CD8-positive, alpha-beta memory T cell (primary cell): ENCODE measurements around the gene LYSMD1. TPM values are rescaled to one million over a fixed set of nuclear protein-coding genes. Genes with fewer than 3 reads are reported as not detected.

Experiments used
- CTCF ChIA-PET: fragments of 350-600 bp; sonication (Branson Sonifier 250); formaldehyde crosslinking; loops from one replicate; lab custom pipeline; 2021; ENCODE audit warnings: antibody characterized with exemption; lab: Charles Lee
- POLR2A ChIA-PET: fragments of 350-600 bp; sonication (Branson Sonifier 250); formaldehyde crosslinking; loops from one replicate; lab custom pipeline; 2021; ENCODE audit warnings: antibody characterized with exemption; lab: Charles Lee
- DNase-seq, 5 donors: peaks; one replicate each; pipeline versions ENCODE4 v3.0.0 to v3.0.0-alpha.2; 2020 to 2022; ENCODE audit warnings: mixed read lengths in 1 of 5
- H3K27ac ChIP-seq: one replicate; pipeline ENCODE4 v1.7.0; 2013; ENCODE audit warnings: low read depth, mild to moderate bottlenecking, low read length, moderate library complexity
- H3K27me3 ChIP-seq: 2 replicates; pipeline ENCODE4 v1.7.0; 2013; ENCODE audit warnings: low read length, mild to moderate bottlenecking; ENCODE audit not compliant: insufficient read depth, poor library complexity, severe bottlenecking
- H3K36me3 ChIP-seq: 2 replicates; pipeline ENCODE4 v1.7.0; 2013; ENCODE audit warnings: mild to moderate bottlenecking, low read length, moderate library complexity; ENCODE audit not compliant: insufficient read depth
- H3K4me1 ChIP-seq: 2 replicates; pipeline ENCODE4 v1.7.0; 2013; ENCODE audit warnings: mild to moderate bottlenecking, low read length, moderate library complexity; ENCODE audit not compliant: insufficient read depth
- H3K4me3 ChIP-seq: 2 replicates; pipeline ENCODE4 v1.7.0; 2013; ENCODE audit warnings: mild to moderate bottlenecking, low read length
- H3K9me3 ChIP-seq: 2 replicates; pipeline ENCODE4 v1.7.0; 2013; ENCODE audit warnings: mild to moderate bottlenecking, low read length
- H3K27ac Mint-ChIP-seq, 8 donors: one replicate each; pipeline ENCODE4 v1.8.0; 2020 to 2021; ENCODE audit warnings: mixed read lengths in 8 of 8, mild to moderate bottlenecking in 6 of 8, inconsistent platforms in 3 of 8, moderate library complexity in 3 of 8
- H3K27me3 Mint-ChIP-seq, 2 donors: one replicate each; pipeline ENCODE4 v1.8.0; 2020 to 2021; ENCODE audit warnings: mixed read lengths in 2 of 2, mild to moderate bottlenecking in 1 of 2, moderate library complexity in 1 of 2
- H3K36me3 Mint-ChIP-seq, 3 donors: one replicate each; pipeline ENCODE4 v1.8.0; 2020 to 2021; ENCODE audit warnings: mixed read lengths in 3 of 3, inconsistent platforms in 1 of 3, mild to moderate bottlenecking in 1 of 3
- H3K4me1 Mint-ChIP-seq, 3 donors: one replicate each; pipeline ENCODE4 v1.8.0; 2020 to 2021; ENCODE audit warnings: mixed read lengths in 3 of 3, inconsistent platforms in 1 of 3, mild to moderate bottlenecking in 1 of 3
- H3K4me3 Mint-ChIP-seq, 7 donors: one replicate each; pipeline ENCODE4 v1.8.0; 2020 to 2021; ENCODE audit warnings: mixed read lengths in 7 of 7, mild to moderate bottlenecking in 6 of 7, moderate library complexity in 4 of 7, inconsistent platforms in 2 of 7
- H3K9me3 Mint-ChIP-seq, 5 donors: one replicate each; pipeline ENCODE4 v1.8.0; 2020 to 2022; ENCODE audit warnings: mixed read lengths in 5 of 5, mild to moderate bottlenecking in 3 of 5, moderate library complexity in 2 of 5, inconsistent platforms in 1 of 5
- polyA plus RNA-seq: library from polyadenylated mRNA; unstranded; fragments of 300-500 nt; fragmentation: Illumina TruSeq; gene quantifications from one replicate; pipeline ENCODE4 v1.2.3, GENCODE V29; 2021
- total RNA-seq, 2 experiments: library from RNA; stranded (reverse); gene quantifications; one replicate each; pipeline ENCODE4 v1.2.3, GENCODE V29; 2021

LYSMD1 gene
- total and polyA plus RNA-seq, 3 experiments from 2014 or later = 0.54 to 5.5 (median 4.6) TPM

DNA sequence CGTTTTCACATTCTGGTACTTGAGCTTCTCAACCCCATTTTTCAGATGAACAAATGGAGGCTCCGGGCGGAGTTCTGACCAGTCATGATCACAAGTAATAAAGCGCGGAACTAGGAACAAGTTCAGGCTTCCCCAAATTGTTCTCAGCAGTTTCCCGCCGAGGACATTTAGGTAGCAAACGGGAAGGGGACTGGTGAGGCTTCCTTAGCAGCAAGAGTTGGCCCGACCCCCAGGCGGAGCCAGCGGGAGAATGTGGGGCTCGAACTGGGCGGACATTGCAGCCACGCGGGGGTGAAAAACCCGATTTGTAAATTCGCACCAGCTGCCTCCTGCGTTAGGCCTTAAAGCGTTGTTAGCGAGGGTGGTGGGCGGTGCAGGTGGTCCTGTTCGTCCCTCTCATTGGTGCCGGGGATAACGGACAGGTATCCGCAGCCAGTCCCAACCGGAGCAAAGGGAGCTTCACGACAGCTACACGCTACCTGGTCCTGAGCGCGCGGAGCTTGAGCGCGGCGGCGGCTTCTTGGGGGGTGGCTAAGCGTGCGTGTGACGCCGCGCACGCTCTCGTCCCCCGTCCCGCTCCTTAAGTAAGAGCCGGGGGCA lies 34.6 kb downstream of the LYSMD1 start:
- Mint-ChIP-seq H3K27me3 (peaks cover 8 to 13% of the 10 kb centered on the region in 2 donors), H3K4me1 (peaks cover 9 to 12% (median 11%) of the 10 kb centered on the region in 3 donors), H3K36me3 (peaks cover 0 to 2% (median 2%) of the 10 kb centered on the region in 3 donors), H3K27ac (peak overlapping the region in 2 of 8 donors; percentile 42 to 46), H3K4me3 (peak overlapping the region; percentile 18 to 82 (median 67)), H3K9me3 (no peaks in the 10 kb centered on the region)
- H3K36me3 ChIP-seq = no peaks in the 10 kb centered on the region
- ChIA-PET POLR2A (interaction anchor here (0.9 to 1.2 kb wide), 3 partner anchors 26 to 71 kb away, joined by 3 to 7 read pairs (median 3); partner anchors contain the start of genes CDC42SE1, GABPB2, MLLT11 and TNFAIP8L2), CTCF (interaction anchor here (1.2 to 1.5 kb wide), 3 partner anchors 10 to 32 kb away, joined by 3 to 8 read pairs (median 5); partner anchors contain the start of gene TNFAIP8L2)
- H3K4me3 ChIP-seq = peak overlapping the region; percentile 55
- peaks cover 11% of the 10 kb centered on the region for H3K4me1 ChIP-seq
- no peaks in the 10 kb centered on the region for H3K9me3 ChIP-seq
- H3K27ac ChIP-seq = no peak overlapping the region
- H3K27me3 ChIP-seq = no peaks in the 10 kb centered on the region
- DNase-seq = peak; percentile 33 to 89 (median 61)

- POLR2A ChIA-PET = interaction anchor here (0.6 kb wide), 1 partner anchor 13 kb away, joined by 3 read pairs; no protein-coding TSS in a partner anchor
- Histone ChIP-seq H3K4me1 (peaks cover 11% of the 10 kb centered on the region), H3K9me3 (no peaks in the 10 kb centered on the region), H3K27ac (no peak overlapping the region), H3K36me3 (no peaks in the 10 kb centered on the region), H3K4me3 (no peak overlapping the region), H3K27me3 (no peaks in the 10 kb centered on the region)
- no peak for DNase-seq
- Mint-ChIP-seq H3K4me1 (peaks cover 11 to 21% (median 18%) of the 10 kb centered on the region in 3 donors), H3K27me3 (peaks cover 6 to 13% of the 10 kb centered on the region in 2 donors), H3K36me3 (peaks cover 0 to 12% (median 2%) of the 10 kb centered on the region in 3 donors), H3K9me3 (no peaks in the 10 kb centered on the region), H3K4me3 (no peak overlapping the region), H3K27ac (no peak overlapping the region)
- CTCF ChIA-PET = interaction anchor here (1.2 kb wide), 1 partner anchor 29 kb away, joined by 5 read pairs; no protein-coding TSS in a partner anchor
Observed at GRCh38 chr1:151128800-151129199, 36.9 kb downstream of the LYSMD1 start.

DNA sequence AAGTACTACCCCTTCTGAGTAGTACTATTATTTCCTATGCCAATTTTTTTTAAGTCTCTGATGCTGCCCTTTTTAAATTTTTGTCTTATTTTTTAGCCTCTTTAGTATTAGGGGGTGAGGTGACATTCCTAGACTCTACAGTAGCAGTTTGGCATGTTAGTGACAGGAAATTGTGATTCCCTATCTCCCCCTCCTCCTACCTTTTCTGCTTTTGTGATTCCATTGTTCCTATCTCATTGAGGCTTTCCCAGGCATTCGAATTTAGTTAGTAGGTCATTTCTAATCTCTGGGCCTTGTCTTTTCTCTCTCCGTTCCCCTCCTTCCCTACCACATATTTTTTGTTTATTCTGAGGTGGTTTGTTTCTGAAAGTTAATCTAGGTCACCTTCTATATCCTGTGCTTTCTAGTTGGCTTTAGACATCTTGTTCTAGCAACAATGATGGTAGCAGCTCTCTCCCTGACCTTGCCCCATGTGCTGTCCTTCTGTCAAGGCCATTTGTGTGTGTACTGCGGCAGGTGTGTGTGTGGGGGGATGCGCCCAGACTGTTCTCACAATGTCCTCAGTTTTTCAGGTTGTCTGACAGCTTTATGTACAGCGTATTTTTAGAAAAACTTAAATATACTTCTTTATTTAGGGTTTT lies 40.8 kb downstream of the LYSMD1 start:
- Histone ChIP-seq H3K9me3 (no peaks in the 10 kb centered on the region), H3K4me3 (no peak overlapping the region), H3K4me1 (no peaks in the 10 kb centered on the region), H3K36me3 (no peaks in the 10 kb centered on the region), H3K27me3 (no peaks in the 10 kb centered on the region), H3K27ac (no peak overlapping the region)
- Mint-ChIP-seq H3K27ac (peak overlapping the region in 6 of 8 donors; percentile 55 to 91 (median 82)), H3K9me3 (no peaks in the 10 kb centered on the region), H3K36me3 (peaks cover 7 to 39% (median 9%) of the 10 kb centered on the region in 3 donors), H3K4me3 (peak overlapping the region in 4 of 7 donors; percentile 26 to 42 (median 35)), H3K27me3 (no peaks in the 10 kb centered on the region), H3K4me1 (peaks cover 0 to 9% (median 8%) of the 10 kb centered on the region in 3 donors)
- no peak for DNase-seq
- CTCF ChIA-PET = interaction anchor here (1.1 kb wide), 1 partner anchor 30 kb away, joined by 3 read pairs; no protein-coding TSS in a partner anchor
- POLR2A ChIA-PET = interaction anchor here (0.6 kb wide), 1 partner anchor 369 kb away, joined by 3 read pairs; no protein-coding TSS in a partner anchor

DNA sequence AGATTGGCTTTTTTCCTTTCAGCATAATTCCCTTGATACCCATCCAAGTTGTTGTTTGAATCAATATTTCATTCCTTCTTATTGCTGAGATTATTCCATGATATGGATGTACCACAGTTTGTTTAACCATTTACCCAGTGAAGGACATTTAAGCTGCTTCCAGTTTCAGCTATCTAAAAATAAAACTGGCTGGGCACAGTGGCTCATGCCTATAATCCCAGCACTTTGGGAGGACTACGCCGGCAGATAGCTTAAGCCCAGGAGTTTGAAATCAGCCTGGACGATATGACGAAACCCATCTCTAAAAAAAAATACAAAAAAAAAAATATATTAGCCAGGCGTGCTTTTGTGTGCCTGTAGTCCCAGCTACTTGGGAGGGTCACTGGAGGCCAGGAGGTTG lies 51.8 kb downstream of the LYSMD1 start:
- POLR2A ChIA-PET = no interaction called here

More for the DNA sequence above, 51.8 kb downstream of the LYSMD1 start:
- peaks cover 6 to 50% (median 6%) of the 10 kb centered on the region in 3 donors for H3K36me3 Mint-ChIP-seq
- no peaks in the 10 kb centered on the region for H3K9me3 Mint-ChIP-seq
- H3K4me3 ChIP-seq = no peak overlapping the region
- no peaks in the 10 kb centered on the region for H3K4me1 ChIP-seq
- H3K27me3 Mint-ChIP-seq = no peaks in the 10 kb centered on the region
- no peaks in the 10 kb centered on the region for H3K27me3 ChIP-seq
- H3K9me3 ChIP-seq = no peaks in the 10 kb centered on the region
- no peak overlapping the region for H3K27ac ChIP-seq
- H3K4me1 Mint-ChIP-seq = no peaks in the 10 kb centered on the region
- CTCF ChIA-PET = interaction anchor here (1.7 kb wide), 2 partner anchors 14 to 27 kb away, joined by 4 to 9 read pairs; no protein-coding TSS in a partner anchor
- H3K36me3 ChIP-seq = peaks cover 7% of the 10 kb centered on the region
- DNase-seq = no peak
- H3K27ac Mint-ChIP-seq = no peak overlapping the region
- H3K4me3 Mint-ChIP-seq = no peak overlapping the region

Other genes starting within 250 kb of the LYSMD1 start
- 10 to 100 TPM; 45.4 to 47.5 TPM for gene SETDB1, start 239.5 kb downstream of the LYSMD1 start, total RNA-seq
- gene SETDB1, start 239.5 kb downstream of the LYSMD1 start, polyA plus RNA-seq = 15.5 TPM
- 100 to 1,000 TPM; 224 to 232 TPM for gene CERS2, start 191.1 kb downstream of the LYSMD1 start, total RNA-seq
- gene CERS2, start 191.1 kb downstream of the LYSMD1 start, polyA plus RNA-seq = 167 TPM
- not detected for gene ANXA9, start 183.6 kb downstream of the LYSMD1 start, total RNA-seq
- gene ANXA9, start 183.6 kb downstream of the LYSMD1 start, polyA plus RNA-seq = not detected
- 1 to 10 TPM; 5.7 to 6.3 TPM for gene MINDY1, start 159.0 kb downstream of the LYSMD1 start, total RNA-seq
- 1.8 TPM for gene MINDY1, start 159.0 kb downstream of the LYSMD1 start, polyA plus RNA-seq
- gene PRUNE1, start 157.5 kb downstream of the LYSMD1 start, total RNA-seq = 10 to 100 TPM; 14.6 to 16.8 TPM
- gene PRUNE1, start 157.5 kb downstream of the LYSMD1 start, polyA plus RNA-seq = 49.4 TPM
- gene BNIPL, start 129.3 kb downstream of the LYSMD1 start, total RNA-seq = 1 to 10 TPM in 1 of 2 experiments, under 1 TPM in 1; 0.75 to 1.3 TPM
- gene BNIPL, start 129.3 kb downstream of the LYSMD1 start, polyA plus RNA-seq = 0.08 TPM
- gene C1orf56, start 118.2 kb downstream of the LYSMD1 start, total RNA-seq = 1 to 10 TPM; 1.6 to 2.3 TPM
- 2.7 TPM for gene C1orf56, start 118.2 kb downstream of the LYSMD1 start, polyA plus RNA-seq
- 100 to 1,000 TPM; 201 to 213 TPM for gene CDC42SE1, start 106.3 kb downstream of the LYSMD1 start, total RNA-seq
- 104 TPM for gene CDC42SE1, start 106.3 kb downstream of the LYSMD1 start, polyA plus RNA-seq
- 1 to 10 TPM; 3.3 to 3.9 TPM for gene MLLT11, start 105.5 kb downstream of the LYSMD1 start, total RNA-seq
- 4.7 TPM for gene MLLT11, start 105.5 kb downstream of the LYSMD1 start, polyA plus RNA-seq
- 10 to 100 TPM; 19.2 to 19.4 TPM for gene GABPB2, start 95.1 kb downstream of the LYSMD1 start, total RNA-seq
- 16.0 TPM for gene GABPB2, start 95.1 kb downstream of the LYSMD1 start, polyA plus RNA-seq
- gene SEMA6C, start 19.3 kb downstream of the LYSMD1 start, total RNA-seq = 1 to 10 TPM; 2.9 to 3.1 TPM
- gene SEMA6C, start 19.3 kb downstream of the LYSMD1 start, polyA plus RNA-seq = 1.5 TPM
- 10 to 100 TPM; 24.6 to 25.5 TPM for gene TNFAIP8L2, start 9.3 kb downstream of the LYSMD1 start, total RNA-seq
- 22.6 TPM for gene TNFAIP8L2, start 9.3 kb downstream of the LYSMD1 start, polyA plus RNA-seq
- 10 to 100 TPM; 86.3 to 90.9 TPM for gene SCNM1, start 242 bp upstream of the LYSMD1 start, total RNA-seq
- gene SCNM1, start 242 bp upstream of the LYSMD1 start, polyA plus RNA-seq = 58.4 TPM
- gene TMOD4, start 10.1 kb upstream of the LYSMD1 start, total RNA-seq = 1 to 10 TPM; 2.4 to 3.7 TPM
- gene TMOD4, start 10.1 kb upstream of the LYSMD1 start, polyA plus RNA-seq = 1.0 TPM
- gene VPS72, start 24.3 kb upstream of the LYSMD1 start, total RNA-seq = 10 to 100 TPM; 84.4 to 85.4 TPM
- 68.3 TPM for gene VPS72, start 24.3 kb upstream of the LYSMD1 start, polyA plus RNA-seq
- gene PIP5K1A, start 32.6 kb upstream of the LYSMD1 start, total RNA-seq = 10 to 100 TPM; 76.7 to 77.0 TPM
- gene PIP5K1A, start 32.6 kb upstream of the LYSMD1 start, polyA plus RNA-seq = 13.0 TPM
- gene PSMD4, start 88.8 kb upstream of the LYSMD1 start, total RNA-seq = 100 to 1,000 TPM; 250 to 256 TPM
- gene PSMD4, start 88.8 kb upstream of the LYSMD1 start, polyA plus RNA-seq = 239 TPM
- 10 to 100 TPM; 23.8 to 26.5 TPM for gene ZNF687, start 116.4 kb upstream of the LYSMD1 start, total RNA-seq
- gene ZNF687, start 116.4 kb upstream of the LYSMD1 start, polyA plus RNA-seq = 1.6 TPM
- 10 to 100 TPM; 59.9 to 65.5 TPM for gene PI4KB, start 161.5 kb upstream of the LYSMD1 start, total RNA-seq
- gene PI4KB, start 161.5 kb upstream of the LYSMD1 start, polyA plus RNA-seq = 67.5 TPM
- 10 to 100 TPM; 77.2 to 77.4 TPM for gene RFX5, start 181.3 kb upstream of the LYSMD1 start, total RNA-seq
- 38.0 TPM for gene RFX5, start 181.3 kb upstream of the LYSMD1 start, polyA plus RNA-seq
- gene SELENBP1, start 206.8 kb upstream of the LYSMD1 start, total RNA-seq = not detected
- not detected for gene SELENBP1, start 206.8 kb upstream of the LYSMD1 start, polyA plus RNA-seq
- 100 to 1,000 TPM; 479 to 492 TPM for gene PSMB4, start 233.7 kb upstream of the LYSMD1 start, total RNA-seq
- 60.1 TPM for gene PSMB4, start 233.7 kb upstream of the LYSMD1 start, polyA plus RNA-seq